GM10847 (cell line): Measurements from ENCODE around the gene KCNAB2.

ENCODE experiments used
- POLR2A ChIP-seq: IDR thresholded peaks from 2 replicates; pipeline ENCODE4 v1.6.1; 2011; ENCODE audit not compliant: insufficient read length; ENCODE audit errors: extremely low read depth

Gene KCNAB2

GRCh38 chr1:6111991-6112689 lies 66.5 kb downstream of the KCNAB2 start:
- TF ChIP-seq POLR2A = no peak

- no peak for TF ChIP-seq POLR2A
Measured at GRCh38 chr1:6112690-6113005, 67.0 kb downstream of the KCNAB2 start.

GRCh38 chr1:6113116-6113515 lies 67.4 kb downstream of the KCNAB2 start:
- no peak for TF ChIP-seq POLR2A

GRCh38 chr1:6113745-6114144 lies 68.1 kb downstream of the KCNAB2 start:
- TF ChIP-seq POLR2A = no peak

GRCh38 chr1:6116137-6116536 lies 70.4 kb downstream of the KCNAB2 start:
- no peak for TF ChIP-seq POLR2A

GRCh38 chr1:6117064-6117463 lies 71.4 kb downstream of the KCNAB2 start:
- no peak for TF ChIP-seq POLR2A

- TF ChIP-seq POLR2A = no peak
Measured at GRCh38 chr1:6117624-6118023, 71.9 kb downstream of the KCNAB2 start.

- TF ChIP-seq POLR2A = no peak
Measured at GRCh38 chr1:6118415-6118814, 72.7 kb downstream of the KCNAB2 start.

- no peak for TF ChIP-seq POLR2A
Measured at GRCh38 chr1:6121021-6121421, 75.3 kb downstream of the KCNAB2 start.

GRCh38 chr1:6121651-6122370 lies 76.1 kb downstream of the KCNAB2 start:
- no peak for TF ChIP-seq POLR2A

- TF ChIP-seq POLR2A = no peak
Measured at GRCh38 chr1:6123083-6123482, 77.4 kb downstream of the KCNAB2 start.

GRCh38 chr1:6123816-6124215 lies 78.1 kb downstream of the KCNAB2 start:
- no peak for TF ChIP-seq POLR2A

GRCh38 chr1:6124341-6124740 lies 78.7 kb downstream of the KCNAB2 start:
- TF ChIP-seq POLR2A = no peak

- TF ChIP-seq POLR2A = no peak
Measured at GRCh38 chr1:6124746-6125365, 79.2 kb downstream of the KCNAB2 start.

GRCh38 chr1:6125366-6125765 lies 79.7 kb downstream of the KCNAB2 start:
- no peak for TF ChIP-seq POLR2A

- TF ChIP-seq POLR2A = no peak
Measured at GRCh38 chr1:6126028-6126427, 80.3 kb downstream of the KCNAB2 start.
